Endodermal cell (in vitro differentiated cells): Measurements from ENCODE around the gene APOL1. TPM values are rescaled to one million over a fixed set of nuclear protein-coding genes. Genes with fewer than 3 reads are reported as not detected.

Experiments
- DNase-seq: peaks from one replicate; pipeline ENCODE4 v3.0.0-alpha.2; 2017
- H3K27ac ChIP-seq: 2 replicates; pipeline ENCODE4 v1.5.1; 2013; ENCODE audit warnings: mild to moderate bottlenecking, low read depth, low read length, moderate library complexity
- H3K27me3 ChIP-seq: 2 replicates; pipeline ENCODE4 v1.6.1; 2013; ENCODE audit warnings: mild to moderate bottlenecking, low read length, moderate library complexity; ENCODE audit not compliant: insufficient read depth, control insufficient read depth, poor library complexity, severe bottlenecking
- H3K36me3 ChIP-seq: 2 replicates; pipeline ENCODE4 v1.7.0; 2013; ENCODE audit warnings: mild to moderate bottlenecking, low read length, moderate library complexity; ENCODE audit not compliant: control insufficient read depth, insufficient read depth
- H3K4me1 ChIP-seq: one replicate; pipeline ENCODE4 v1.7.0; 2013; ENCODE audit warnings: low read length; ENCODE audit not compliant: control insufficient read depth, insufficient read depth
- H3K4me3 ChIP-seq: 2 replicates; pipeline ENCODE4 v1.5.1; 2013; ENCODE audit warnings: mild to moderate bottlenecking, low read length, moderate library complexity
- H3K9ac ChIP-seq: 2 replicates; pipeline ENCODE4 v1.6.1; 2013; ENCODE audit warnings: mild to moderate bottlenecking, low read length, moderate library complexity; ENCODE audit not compliant: poor library complexity, severe bottlenecking; ENCODE audit errors: extremely low read depth
- H3K9me3 ChIP-seq: 2 replicates; pipeline ENCODE4 v1.6.1; 2013; ENCODE audit warnings: mild to moderate bottlenecking, low read length, moderate library complexity; ENCODE audit not compliant: control insufficient read depth
- H3K27ac Mint-ChIP-seq: 2 replicates; pipeline ENCODE4 v1.8.0; 2020; ENCODE audit warnings: mixed read lengths
- H3K27me3 Mint-ChIP-seq: 2 replicates; pipeline ENCODE4 v1.8.0; 2021; ENCODE audit warnings: mild to moderate bottlenecking, mixed read lengths; ENCODE audit not compliant: insufficient read depth
- H3K36me3 Mint-ChIP-seq: 2 replicates; pipeline ENCODE4 v1.8.0; 2020; ENCODE audit warnings: low read depth, mixed read lengths
- H3K4me1 Mint-ChIP-seq: 2 replicates; pipeline ENCODE4 v1.8.0; 2020; ENCODE audit warnings: mixed read lengths
- H3K4me3 Mint-ChIP-seq: 2 replicates; pipeline ENCODE4 v1.8.0; 2020; ENCODE audit warnings: mild to moderate bottlenecking, moderate library complexity, mixed read lengths
- H3K9me3 Mint-ChIP-seq: 2 replicates; pipeline ENCODE4 v1.8.0; 2020; ENCODE audit warnings: mild to moderate bottlenecking, mixed read lengths
- WGBS, 2 experiments: methylation state at CpG; one replicate each; pipeline versions ENCODE4 v1.1.5 to v1.1.7; 2013; ENCODE audit warnings: missing lambda C conversion rate in 2 of 2, mixed read lengths in 1 of 2; ENCODE audit not compliant: insufficient coverage in 1 of 2, insufficient read length in 1 of 2; 5-methylcytosine and 5-hydroxymethylcytosine counted together
- total RNA-seq, 2 donors: library from RNA; stranded (reverse); fragmentation: NEBNext Ultra II Directional in 1 of 2; extraction: Animal tissue kit (Norgen Biotek cat#: 25700) in 1 of 2; gene quantifications; 2 replicates in 1 of 2; 3 replicates in 1 of 2; pipeline ENCODE4 v1.2.1, GENCODE V29; 2021
- TF ChIP-seq, protein P1 (sequence below): fragments of 200-600 bp; sonication (generic); conservative IDR thresholded peaks from 2 replicates; pipeline ENCODE4 v1.5.0; 2021; ENCODE audit warnings: antibody characterized with exemption, mild to moderate bottlenecking

APOL1 gene
- total RNA-seq, 2 donors from 2014 or later: 0.11 to 0.22 TPM

DNA sequence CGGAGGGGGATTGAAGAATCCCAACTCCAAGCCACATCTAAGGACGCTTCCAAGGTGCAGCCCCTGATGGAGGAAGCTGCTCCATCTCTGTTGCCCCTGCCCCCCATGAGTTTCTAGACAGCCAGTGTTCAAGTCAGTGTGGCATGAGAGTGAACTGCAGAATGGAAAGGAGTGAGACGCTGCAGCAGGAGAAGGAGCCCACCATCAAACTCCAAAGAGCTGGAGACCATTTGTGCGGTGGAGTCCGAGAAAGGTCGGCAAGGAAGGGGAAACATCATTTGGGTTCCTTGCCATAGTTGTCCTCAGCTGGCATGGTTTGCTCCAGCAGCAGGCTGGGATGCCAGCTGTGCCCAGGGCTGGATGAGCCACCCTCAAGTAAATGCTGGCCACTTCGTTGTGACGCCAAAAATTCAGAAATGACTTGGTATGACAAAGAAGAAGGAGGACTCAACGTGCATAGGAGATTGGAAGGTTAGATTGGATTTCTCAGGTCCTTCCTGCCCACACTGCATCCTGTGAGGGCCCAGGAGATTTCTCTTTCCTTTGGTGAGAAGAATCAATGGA is 30.0 kb upstream of the APOL1 start:
- H3K9me3 ChIP-seq: no peaks in the 10 kb centered on the region
- no peak overlapping the region for H3K4me3 Mint-ChIP-seq
- H3K4me1 Mint-ChIP-seq: peaks cover 17% of the 10 kb centered on the region
- DNase-seq: no peak
- H3K4me3 ChIP-seq: no peak overlapping the region
- no peak overlapping the region for H3K9ac ChIP-seq
- H3K36me3 ChIP-seq: no peaks in the 10 kb centered on the region
- H3K27ac Mint-ChIP-seq: no peak overlapping the region
- no peaks in the 10 kb centered on the region for H3K9me3 Mint-ChIP-seq
- H3K27ac ChIP-seq: no peak overlapping the region
- no peaks in the 10 kb centered on the region for H3K27me3 ChIP-seq
- peaks cover 9% of the 10 kb centered on the region for H3K27me3 Mint-ChIP-seq
- H3K36me3 Mint-ChIP-seq: no peaks in the 10 kb centered on the region
- peaks cover 2% of the 10 kb centered on the region for H3K4me1 ChIP-seq
- TF ChIP-seq, protein P1, sequence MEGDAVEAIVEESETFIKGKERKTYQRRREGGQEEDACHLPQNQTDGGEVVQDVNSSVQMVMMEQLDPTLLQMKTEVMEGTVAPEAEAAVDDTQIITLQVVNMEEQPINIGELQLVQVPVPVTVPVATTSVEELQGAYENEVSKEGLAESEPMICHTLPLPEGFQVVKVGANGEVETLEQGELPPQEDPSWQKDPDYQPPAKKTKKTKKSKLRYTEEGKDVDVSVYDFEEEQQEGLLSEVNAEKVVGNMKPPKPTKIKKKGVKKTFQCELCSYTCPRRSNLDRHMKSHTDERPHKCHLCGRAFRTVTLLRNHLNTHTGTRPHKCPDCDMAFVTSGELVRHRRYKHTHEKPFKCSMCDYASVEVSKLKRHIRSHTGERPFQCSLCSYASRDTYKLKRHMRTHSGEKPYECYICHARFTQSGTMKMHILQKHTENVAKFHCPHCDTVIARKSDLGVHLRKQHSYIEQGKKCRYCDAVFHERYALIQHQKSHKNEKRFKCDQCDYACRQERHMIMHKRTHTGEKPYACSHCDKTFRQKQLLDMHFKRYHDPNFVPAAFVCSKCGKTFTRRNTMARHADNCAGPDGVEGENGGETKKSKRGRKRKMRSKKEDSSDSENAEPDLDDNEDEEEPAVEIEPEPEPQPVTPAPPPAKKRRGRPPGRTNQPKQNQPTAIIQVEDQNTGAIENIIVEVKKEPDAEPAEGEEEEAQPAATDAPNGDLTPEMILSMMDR: no peak
- whole genome bisulfite sequencing, 2 experiments: 86 to 92% methylated on average over 8 to 9 of the region's 9 CpGs

DNA sequence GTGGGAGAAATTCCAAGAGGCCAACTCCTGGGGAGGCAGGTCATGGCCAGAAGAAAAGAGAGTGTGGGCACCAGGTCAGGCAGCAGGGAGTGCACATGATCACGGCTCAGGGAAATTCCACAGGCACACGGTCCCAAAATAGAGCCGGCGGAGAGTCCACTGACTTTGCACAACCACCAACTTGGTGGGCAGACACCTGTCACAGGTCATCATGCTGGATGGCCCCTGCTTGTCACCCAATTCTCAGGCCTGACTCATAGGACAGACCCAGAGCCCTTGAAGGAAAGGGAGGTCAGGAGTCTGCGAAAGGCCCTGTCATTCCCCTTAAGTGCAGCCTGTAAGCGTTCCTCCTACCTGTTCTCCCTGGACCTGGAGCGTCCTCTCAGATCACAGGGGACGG is 29.4 kb upstream of the APOL1 start:
- Histone ChIP-seq H3K9me3 (no peaks in the 10 kb centered on the region), H3K27me3 (no peaks in the 10 kb centered on the region), H3K9ac (no peak overlapping the region), H3K4me1 (peaks cover 2% of the 10 kb centered on the region), H3K4me3 (no peak overlapping the region), H3K36me3 (no peaks in the 10 kb centered on the region), H3K27ac (no peak overlapping the region)
- no peak overlapping the region for H3K4me3 Mint-ChIP-seq
- TF ChIP-seq, protein P1: no peak
- H3K27me3 Mint-ChIP-seq: peaks cover 7% of the 10 kb centered on the region
- no peak for DNase-seq
- WGBS, 2 experiments: 93 to 97% methylated on average over 7 to 8 of the region's 8 CpGs
- peaks cover 17% of the 10 kb centered on the region for H3K4me1 Mint-ChIP-seq
- no peaks in the 10 kb centered on the region for H3K36me3 Mint-ChIP-seq
- H3K27ac Mint-ChIP-seq: no peak overlapping the region
- H3K9me3 Mint-ChIP-seq: no peaks in the 10 kb centered on the region

DNA sequence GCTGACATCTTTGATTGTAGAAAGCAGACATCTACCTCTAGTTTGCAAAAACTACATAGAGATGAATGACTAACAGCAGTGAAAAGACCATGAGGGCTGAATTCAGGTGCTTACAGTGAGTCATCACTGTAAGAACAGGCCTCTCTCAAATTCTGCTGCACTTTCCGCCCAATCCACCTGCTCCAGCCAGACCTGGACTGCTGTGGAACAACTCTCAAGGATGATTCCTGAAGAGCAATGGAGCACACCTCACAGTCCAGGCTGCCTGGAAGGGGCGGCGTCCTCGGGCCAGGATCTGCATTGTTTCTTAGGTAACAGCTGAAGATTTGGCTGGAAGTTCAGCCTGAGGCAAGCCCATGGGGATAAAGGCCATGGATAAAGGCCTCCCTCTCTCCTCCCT is 28.7 kb upstream of the APOL1 start:
- Histone ChIP-seq H3K27me3 (no peaks in the 10 kb centered on the region), H3K9me3 (no peaks in the 10 kb centered on the region), H3K4me1 (peaks cover 2% of the 10 kb centered on the region), H3K27ac (no peak overlapping the region), H3K9ac (no peak overlapping the region), H3K4me3 (no peak overlapping the region), H3K36me3 (no peaks in the 10 kb centered on the region)
- TF ChIP-seq, protein P1: no peak
- no peak overlapping the region for H3K27ac Mint-ChIP-seq
- DNase-seq: no peak
- WGBS, 2 experiments: 92 to 95% methylated on average over 4 of the region's 4 CpGs
- H3K4me1 Mint-ChIP-seq: peaks cover 22% of the 10 kb centered on the region
- no peaks in the 10 kb centered on the region for H3K36me3 Mint-ChIP-seq
- peaks cover under 1% of the 10 kb centered on the region for H3K27me3 Mint-ChIP-seq
- H3K9me3 Mint-ChIP-seq: no peaks in the 10 kb centered on the region
- H3K4me3 Mint-ChIP-seq: no peak overlapping the region
